H9 (cell line): ENCODE results near the gene SERPINB13. TPM values are rescaled to one million over a fixed set of nuclear protein-coding genes. Genes with fewer than 3 reads are reported as not detected.

Experiments used
- DNase-seq: peaks from one replicate; pipeline ENCODE4 v3.0.0-alpha.2; 2017
- H2AFZ ChIP-seq: one replicate; pipeline ENCODE4 v1.6.1; 2013; ENCODE audit warnings: mild to moderate bottlenecking, low read length, control low read depth, moderate library complexity
- H2AK5ac ChIP-seq: 2 replicates; pipeline ENCODE4 v1.6.1; 2013; ENCODE audit warnings: low read length, control low read depth, mixed read lengths; ENCODE audit not compliant: insufficient read length
- H2BK120ac ChIP-seq: one replicate; pipeline ENCODE4 v1.6.1; 2013; ENCODE audit warnings: low read depth, mild to moderate bottlenecking, low read length, control low read depth, inconsistent platforms; ENCODE audit not compliant: poor library complexity, severe bottlenecking
- H2BK12ac ChIP-seq: 2 replicates; pipeline ENCODE4 v1.6.1; 2013; ENCODE audit warnings: low read length, control low read depth, mixed read lengths, low read depth; ENCODE audit not compliant: insufficient read length
- H2BK15ac ChIP-seq: 2 replicates; pipeline ENCODE4 v1.6.1; 2013; ENCODE audit warnings: low read depth, low read length, control low read depth
- H2BK20ac ChIP-seq: one replicate; pipeline ENCODE4 v1.6.1; 2013; ENCODE audit warnings: low read depth, mild to moderate bottlenecking, low read length, control low read depth, inconsistent platforms; ENCODE audit not compliant: poor library complexity, severe bottlenecking
- H2BK5ac ChIP-seq: 2 replicates; pipeline ENCODE4 v1.6.1; 2013; ENCODE audit warnings: low read length, control low read depth, mixed read lengths; ENCODE audit not compliant: insufficient read length
- H3K14ac ChIP-seq: 2 replicates; pipeline ENCODE4 v1.6.1; 2013; ENCODE audit warnings: low read length, control low read depth; ENCODE audit not compliant: insufficient read depth
- H3K18ac ChIP-seq: 2 replicates; pipeline ENCODE4 v1.6.1; 2013; ENCODE audit warnings: low read depth, mild to moderate bottlenecking, mixed read lengths, low read length, control low read depth; ENCODE audit not compliant: insufficient read length
- H3K23ac ChIP-seq: 2 replicates; pipeline ENCODE4 v1.6.1; 2013; ENCODE audit warnings: low read length, control low read depth, mixed read lengths, low read depth; ENCODE audit not compliant: insufficient read length
- H3K23me2 ChIP-seq: 2 replicates; pipeline ENCODE4 v1.6.1; 2013; ENCODE audit warnings: low read depth, mild to moderate bottlenecking, mixed read lengths, low read length, control low read depth; ENCODE audit not compliant: insufficient read length, poor library complexity, severe bottlenecking
- H3K27ac ChIP-seq: 2 replicates; pipeline ENCODE4 v1.5.1; 2013; ENCODE audit warnings: low read length, control low read depth, mixed read lengths, low read depth; ENCODE audit not compliant: insufficient read length
- H3K27me3 ChIP-seq: 2 replicates; pipeline ENCODE4 v1.6.1; 2013; ENCODE audit warnings: low read length, control low read depth, inconsistent platforms; ENCODE audit not compliant: insufficient read depth
- H3K4ac ChIP-seq: 2 replicates; pipeline ENCODE4 v1.6.1; 2013; ENCODE audit warnings: low read depth, mild to moderate bottlenecking, control low read depth, inconsistent platforms, low read length, moderate library complexity
- H3K4me1 ChIP-seq: 2 replicates; pipeline ENCODE4 v1.6.1; 2013; ENCODE audit warnings: low read length, control low read depth, inconsistent platforms; ENCODE audit not compliant: insufficient read depth
- H3K4me2 ChIP-seq: 2 replicates; pipeline ENCODE4 v1.6.1; 2013; ENCODE audit warnings: low read length, control low read depth, mixed read lengths; ENCODE audit not compliant: insufficient read length, insufficient read depth
- H3K56ac ChIP-seq: 2 replicates; pipeline ENCODE4 v1.6.1; 2013; ENCODE audit warnings: low read depth, mild to moderate bottlenecking, mixed read lengths, low read length, control low read depth; ENCODE audit not compliant: insufficient read length
- H3K79me1 ChIP-seq: 2 replicates; pipeline ENCODE4 v1.6.1; 2013; ENCODE audit warnings: low read depth, mild to moderate bottlenecking, moderate library complexity, low read length, control low read depth, inconsistent platforms; ENCODE audit not compliant: insufficient read depth, poor library complexity, severe bottlenecking
- H3K79me2 ChIP-seq: 2 replicates; pipeline ENCODE4 v1.6.1; 2013; ENCODE audit warnings: low read length, control low read depth, inconsistent platforms; ENCODE audit not compliant: insufficient read depth
- H3K9ac ChIP-seq: 2 replicates; pipeline ENCODE4 v1.6.1; 2013; ENCODE audit warnings: low read length, control low read depth, mixed read lengths; ENCODE audit not compliant: insufficient read length; ENCODE audit errors: extremely low read depth
- H3K9me3 ChIP-seq: one replicate; pipeline ENCODE4 v1.6.1; 2013; ENCODE audit warnings: low read depth, low read length, inconsistent platforms; ENCODE audit not compliant: control insufficient read depth
- H3T11ph ChIP-seq: one replicate; pipeline ENCODE4 v1.6.1; 2013; ENCODE audit warnings: mild to moderate bottlenecking, low read length, control low read depth, inconsistent platforms
- H4K20me1 ChIP-seq: one replicate; pipeline ENCODE4 v1.6.1; 2013; ENCODE audit not compliant: control insufficient read depth, insufficient read length, insufficient read depth
- H4K5ac ChIP-seq: 2 replicates; pipeline ENCODE4 v1.6.1; 2013; ENCODE audit warnings: low read depth, mild to moderate bottlenecking, mixed read lengths, low read length, control low read depth; ENCODE audit not compliant: insufficient read length
- H4K8ac ChIP-seq: replicated peaks from 2 replicates; pipeline ENCODE4 v1.6.1; 2013; ENCODE audit warnings: low read length, control low read depth, mixed read lengths, low read depth; ENCODE audit not compliant: insufficient read length
- H4K91ac ChIP-seq: 2 replicates; pipeline ENCODE4 v1.6.1; 2013; ENCODE audit warnings: low read depth, mild to moderate bottlenecking, moderate library complexity, mixed read lengths, low read length, control low read depth; ENCODE audit not compliant: insufficient read length
- H3K27ac Mint-ChIP-seq, 3 experiments: 2 replicates in 2 of 3; 3 replicates in 1 of 3; pipeline ENCODE4 v1.8.0; 2020 to 2021; ENCODE audit warnings: mixed read lengths in 3 of 3, mild to moderate bottlenecking in 1 of 3, moderate library complexity in 1 of 3
- H3K27me3 Mint-ChIP-seq: 2 replicates; pipeline ENCODE4 v1.8.0; 2021; ENCODE audit warnings: low read depth, mild to moderate bottlenecking, moderate library complexity, mixed read lengths
- H3K36me3 Mint-ChIP-seq, 3 experiments: 2 replicates in 2 of 3; 3 replicates in 1 of 3; pipeline ENCODE4 v1.8.0; 2020 to 2021; ENCODE audit warnings: low read depth in 3 of 3, mixed read lengths in 3 of 3; ENCODE audit not compliant: insufficient read depth in 1 of 3
- H3K4me1 Mint-ChIP-seq, 2 experiments: 2 replicates each; pipeline ENCODE4 v1.8.0; 2020; ENCODE audit warnings: mixed read lengths in 2 of 2
- H3K4me3 Mint-ChIP-seq, 2 experiments: 2 replicates in 1 of 2; 3 replicates in 1 of 2; pipeline ENCODE4 v1.8.0; 2020 to 2021; ENCODE audit warnings: mild to moderate bottlenecking in 2 of 2, mixed read lengths in 2 of 2, moderate library complexity in 1 of 2
- H3K9me3 Mint-ChIP-seq, 2 experiments: 2 replicates in 1 of 2; 3 replicates in 1 of 2; pipeline ENCODE4 v1.8.0; 2020; ENCODE audit warnings: mild to moderate bottlenecking in 2 of 2, mixed read lengths in 2 of 2, moderate library complexity in 1 of 2
- CTCF ChIP-seq: fragments of 200-600 bp; sonication (generic); conservative IDR thresholded peaks from 3 replicates; pipeline ENCODE4 v1.8.0; 2021; ENCODE audit warnings: antibody characterized with exemption, mild to moderate bottlenecking
- WGBS: extraction: QIAGEN DNeasy Blood & Tissue Kit; methylation state at CpG from one replicate; pipeline ENCODE4 v1.1.7; 2013; ENCODE audit warnings: missing lambda C conversion rate, low lambda C conversion rate, mixed read lengths; ENCODE audit not compliant: insufficient read length; ENCODE audit errors: extremely low coverage; 5-methylcytosine and 5-hydroxymethylcytosine counted together
- total RNA-seq: library from RNA; stranded (reverse); gene quantifications from 2 replicates; pipeline ENCODE4 v1.2.1, GENCODE V29; 2021

The SERPINB13 gene
- total RNA-seq, 1 experiment from 2014 or later: not detected

DNA sequence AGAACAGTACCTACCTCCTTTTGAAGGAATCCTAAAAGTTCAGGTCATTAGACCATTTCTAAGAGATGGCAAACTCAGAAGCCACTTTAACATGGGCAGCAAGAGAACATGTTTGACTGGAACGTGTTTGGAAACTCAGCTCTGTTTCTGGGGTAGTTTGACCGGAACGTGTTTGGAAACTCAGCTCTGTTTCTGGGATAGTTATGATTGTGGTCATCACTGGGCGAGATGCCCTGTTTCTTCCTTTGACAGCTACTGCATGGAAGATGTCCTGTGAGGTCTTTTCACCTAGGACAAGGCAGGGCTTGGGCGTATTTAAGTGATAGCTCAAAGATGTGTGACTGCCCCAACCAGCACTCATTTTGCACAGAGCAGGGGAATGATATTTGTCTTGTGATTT, 19.9 kb upstream of the SERPINB13 start:
- no CpG with 5 or more reads among the region's 5 CpGs for WGBS
- Histone ChIP-seq H3K23ac (no peak overlapping the region), H3K9me3 (no peaks in the 10 kb centered on the region), H3K79me2 (no peaks in the 10 kb centered on the region), H3K27me3 (no peaks in the 10 kb centered on the region), H2BK20ac (no peak overlapping the region), H2BK15ac (no peak overlapping the region), H3K23me2 (no peaks in the 10 kb centered on the region), H2BK5ac (no peak overlapping the region), H3K79me1 (no peaks in the 10 kb centered on the region), H3K56ac (no peak overlapping the region), H2AFZ (no peak overlapping the region), H2BK120ac (no peak overlapping the region), H3K14ac (no peak overlapping the region), H2BK12ac (no peak overlapping the region), H4K5ac (no peak overlapping the region), H3K18ac (no peak overlapping the region), H4K20me1 (no peaks in the 10 kb centered on the region), H3T11ph (no peak overlapping the region), H4K8ac (no peak overlapping the region), H3K4me1 (no peaks in the 10 kb centered on the region), H3K27ac (no peak overlapping the region), H3K9ac (no peak overlapping the region), H3K4ac (no peak overlapping the region), H2AK5ac (no peak overlapping the region), H4K91ac (no peak overlapping the region), H3K4me2 (no peak overlapping the region)
- Mint-ChIP-seq H3K4me3 (no peak overlapping the region; a peak in 1 of 5 replicates), H3K27me3 (no peaks in the 10 kb centered on the region; the same call in none of the 2 replicates), H3K4me1 (peaks cover 2 to 3% of the 10 kb centered on the region in 2 experiments; a peak in 1 of 4 replicates), H3K27ac (no peak overlapping the region), H3K36me3 (no peaks in the 10 kb centered on the region; a peak in 1 of 7 replicates), H3K9me3 (no peaks in the 10 kb centered on the region)
- no peak for TF ChIP-seq CTCF
- no peak for DNase-seq
